Uterus (tissue), 2 donors: Measurements from ENCODE around the gene CIAO2B.

Experiments used
- CTCF ChIP-seq, 4 experiments: fragments of 200-600 bp in 2 of 4; fragments of 450-650 bp in 2 of 4; sonication (generic) in 2 of 4; IDR thresholded peaks; one replicate each; pipeline ENCODE4 v1.5.1; 2016 to 2019; ENCODE audit warnings: antibody characterized with exemption in 4 of 4, mild to moderate bottlenecking in 2 of 4, moderate library complexity in 1 of 4
- POLR2A ChIP-seq, 2 donors: fragments of 450-650 bp; IDR thresholded peaks; one replicate each; pipeline ENCODE4 v1.6.1; 2016; ENCODE audit warnings: antibody characterized with exemption in 2 of 2, mild to moderate bottlenecking in 1 of 2, moderate library complexity in 1 of 2

GRCh38 chr16:66898207-66898606, 36.0 kb downstream of the CIAO2B start:
- TF ChIP-seq CTCF (IDR thresholded peaks at IDR 0.05) (no peak), POLR2A (IDR thresholded peaks at IDR 0.05) (no peak)
